Measurements from ENCODE around the gene SCAANT1.

The SCAANT1 gene

DNA sequence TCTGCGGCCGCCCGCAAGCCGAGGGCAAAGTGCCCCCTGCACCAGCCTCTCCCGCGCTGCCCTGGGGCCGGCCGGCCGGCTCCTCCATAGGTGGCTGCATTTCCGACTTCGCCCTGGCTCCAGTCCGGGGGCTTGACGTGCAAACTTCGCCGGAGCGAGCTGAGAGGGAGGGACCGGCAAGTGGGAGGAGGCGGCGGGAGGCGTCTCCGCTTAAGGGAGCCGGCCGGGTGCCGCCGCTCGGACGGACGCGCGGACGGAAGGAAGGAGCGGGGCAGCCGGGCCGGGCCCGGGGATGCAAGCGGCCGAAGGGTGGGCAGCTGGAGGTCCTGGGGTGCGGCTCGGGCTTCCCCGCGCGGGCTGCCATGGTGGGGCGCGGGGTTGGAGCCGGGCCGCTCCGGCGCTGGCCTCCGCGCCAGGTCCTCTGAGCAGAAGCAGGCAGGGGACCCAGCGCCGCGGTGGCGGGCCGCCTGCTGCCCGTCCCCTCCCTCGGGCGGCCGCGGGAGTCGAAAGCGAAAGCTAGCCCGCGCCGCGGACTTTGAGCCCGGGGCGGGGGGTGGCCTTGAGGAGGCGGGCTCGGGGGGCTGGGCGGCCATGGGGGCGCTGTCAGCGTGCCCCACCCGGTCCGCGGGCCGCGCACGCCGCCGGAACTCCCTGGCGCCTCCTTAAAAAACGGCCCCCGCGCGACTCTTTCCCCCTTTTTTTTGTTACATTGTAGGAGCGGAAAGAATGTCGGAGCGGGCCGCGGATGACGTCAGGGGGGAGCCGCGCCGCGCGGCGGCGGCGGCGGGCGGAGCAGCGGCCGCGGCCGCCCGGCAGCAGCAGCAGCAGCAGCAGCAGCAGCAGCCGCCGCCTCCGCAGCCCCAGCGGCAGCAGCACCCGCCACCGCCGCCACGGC is at the start of gene SCAANT1:
TSS of gene SCAANT1 (minus strand) at position 511 of the 895 bp plus-strand sequence.
- DNase-seq: peak; percentile 37

DNA sequence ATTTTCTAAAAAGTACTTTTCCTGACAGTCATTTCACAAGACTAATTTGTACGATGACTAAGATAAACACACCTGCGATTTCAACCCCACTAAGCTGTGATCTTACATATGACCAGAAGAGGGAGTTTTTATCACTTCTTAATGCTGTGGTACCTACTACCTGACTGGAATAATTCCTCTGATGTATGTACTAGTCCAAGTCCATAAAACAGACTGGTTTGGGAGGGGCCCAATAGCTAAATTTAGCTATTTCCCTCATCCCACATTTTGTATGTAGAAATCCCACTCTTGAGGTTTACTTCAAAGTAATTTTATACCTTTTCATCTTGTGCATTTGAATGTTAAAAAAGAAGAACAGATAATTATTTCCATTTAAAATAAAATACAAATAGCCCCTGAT is 49.7 kb upstream of the SCAANT1 start:
- DNase-seq: peak; percentile 16

DNA sequence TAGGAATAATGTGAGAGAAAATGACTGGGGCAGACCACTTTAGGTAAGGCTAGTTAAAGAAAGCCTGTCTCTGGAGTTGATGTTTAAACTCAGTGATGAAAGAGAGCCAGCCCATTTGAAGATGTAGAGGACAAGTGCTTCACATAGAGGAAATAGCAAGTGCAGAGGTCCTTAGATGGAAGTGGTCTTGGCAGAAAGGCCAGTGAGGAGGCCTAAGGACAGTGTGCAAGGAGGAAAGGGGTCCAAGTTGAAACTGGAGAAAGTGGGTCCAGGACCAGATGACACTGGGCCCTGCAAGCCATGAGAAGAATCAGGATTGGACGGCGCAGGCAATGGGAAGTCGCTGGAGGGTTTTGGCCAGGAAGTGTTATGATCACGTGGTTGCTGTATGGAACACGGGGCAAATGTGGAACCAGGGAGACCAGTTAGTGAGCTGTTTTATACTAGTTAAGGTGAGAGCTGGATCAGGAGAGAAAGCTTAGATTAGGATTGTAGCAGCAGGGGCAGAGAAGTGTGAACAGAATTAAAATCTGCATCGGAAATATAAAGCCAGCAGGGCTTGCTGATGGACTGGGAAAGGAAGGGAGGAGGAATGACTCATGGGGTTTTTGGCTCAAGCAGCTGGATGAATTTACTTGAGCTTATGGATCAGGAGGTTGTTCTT is 48.0 kb upstream of the SCAANT1 start:
- peak; percentile 54 for DNase-seq

DNA sequence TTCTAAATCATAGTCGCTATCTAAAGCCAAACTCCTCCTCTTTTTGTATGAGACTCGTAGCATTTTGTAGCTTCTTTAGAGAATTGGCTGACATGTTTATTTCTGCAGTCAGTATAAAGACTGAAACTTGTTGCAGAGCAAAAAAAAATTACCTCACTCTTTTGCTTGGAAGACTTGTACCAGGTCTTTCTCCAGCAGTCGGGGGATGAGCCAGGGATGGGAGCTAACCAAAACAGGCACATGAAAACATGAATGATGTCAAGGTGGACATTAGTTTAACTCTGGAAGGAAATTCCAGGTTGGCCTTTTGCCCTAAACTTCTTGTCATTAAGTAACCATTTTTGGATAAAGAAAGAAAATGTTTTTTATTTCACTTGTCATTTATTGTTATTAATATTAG is 47.0 kb upstream of the SCAANT1 start:
- DNase-seq: no peak

DNA sequence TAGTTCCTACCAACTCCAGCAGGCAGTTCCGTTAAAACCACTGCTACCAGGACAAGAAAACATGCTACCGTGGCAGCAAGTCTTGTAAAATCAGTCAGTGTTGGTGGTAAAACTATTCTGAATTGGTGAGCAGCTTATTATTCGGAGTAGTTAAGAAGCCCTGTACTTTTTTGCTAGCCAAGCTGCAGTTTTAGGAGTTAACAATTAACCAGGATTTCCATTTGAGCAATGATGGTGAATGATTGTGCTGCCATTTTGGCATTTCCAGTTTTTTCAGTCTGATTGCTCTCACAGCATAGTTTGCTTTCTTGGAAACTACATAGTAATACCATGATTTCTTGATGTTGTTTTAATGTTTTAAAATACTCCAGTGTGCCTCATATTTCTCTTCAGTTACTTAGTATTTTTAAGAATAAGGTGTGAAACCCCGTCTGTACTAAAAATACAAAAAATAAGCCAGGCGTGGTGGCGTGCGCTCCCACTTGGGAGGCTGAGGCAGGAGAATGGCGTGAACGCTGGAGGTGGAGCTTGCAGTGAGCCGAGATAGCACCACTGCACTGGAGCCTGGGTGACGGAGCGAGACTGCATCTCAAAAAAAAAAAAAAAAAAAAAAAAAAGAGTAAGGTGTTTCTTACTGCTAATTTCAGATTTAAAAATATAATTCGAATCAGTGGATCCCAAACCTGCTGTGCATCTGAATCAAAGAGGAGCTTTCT is 43.8 kb upstream of the SCAANT1 start:
- DNase-seq: no peak

DNA sequence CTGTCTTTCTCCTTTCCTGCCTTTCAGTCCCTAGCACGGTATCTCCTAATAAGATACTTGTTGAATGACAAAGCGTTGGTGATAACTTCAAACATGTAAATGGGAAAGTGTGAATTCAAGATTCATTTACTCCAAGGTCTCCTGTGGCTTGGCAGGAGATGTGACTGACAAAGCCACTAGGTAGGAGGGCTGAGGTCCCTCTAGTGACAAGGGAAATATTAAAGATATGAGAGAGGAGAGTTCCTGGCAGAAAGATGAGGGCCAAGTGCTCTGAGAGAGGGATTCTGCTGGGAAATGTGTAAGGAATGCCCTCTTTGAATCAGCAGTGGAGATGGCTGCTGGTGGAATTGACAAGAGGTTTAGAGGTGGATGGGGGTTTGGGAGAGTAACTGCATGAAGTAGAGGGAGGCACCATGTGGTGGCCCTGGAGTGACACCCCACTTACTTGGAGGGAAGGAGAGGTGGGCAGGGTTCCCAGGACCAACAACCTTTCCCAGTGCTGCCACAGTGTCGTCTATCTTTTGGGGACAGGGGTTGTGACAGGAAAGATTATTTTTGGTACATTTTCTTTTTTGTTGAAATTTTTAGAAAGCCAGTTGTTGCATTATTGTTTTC is 43.0 kb upstream of the SCAANT1 start:
- no peak for DNase-seq

DNA sequence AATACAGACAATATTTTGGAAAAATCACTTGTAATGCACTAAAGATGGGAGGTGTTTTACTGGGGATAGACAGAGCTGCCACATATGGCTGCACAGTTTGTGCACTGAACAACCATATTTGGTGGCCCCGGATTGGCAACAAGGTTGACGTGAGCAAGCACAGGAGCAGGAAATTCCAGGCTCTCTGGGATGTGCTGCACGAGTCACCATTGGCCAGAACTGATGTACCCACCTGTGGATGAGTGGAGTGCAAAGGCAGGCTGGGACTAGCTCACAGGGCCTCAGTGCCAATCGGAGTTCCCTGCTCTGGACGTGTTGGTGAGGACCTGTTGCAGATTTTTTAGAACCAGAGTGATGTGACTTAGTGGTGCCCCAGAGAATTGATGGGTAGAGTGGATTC is 42.0 kb upstream of the SCAANT1 start:
- no peak for DNase-seq

DNA sequence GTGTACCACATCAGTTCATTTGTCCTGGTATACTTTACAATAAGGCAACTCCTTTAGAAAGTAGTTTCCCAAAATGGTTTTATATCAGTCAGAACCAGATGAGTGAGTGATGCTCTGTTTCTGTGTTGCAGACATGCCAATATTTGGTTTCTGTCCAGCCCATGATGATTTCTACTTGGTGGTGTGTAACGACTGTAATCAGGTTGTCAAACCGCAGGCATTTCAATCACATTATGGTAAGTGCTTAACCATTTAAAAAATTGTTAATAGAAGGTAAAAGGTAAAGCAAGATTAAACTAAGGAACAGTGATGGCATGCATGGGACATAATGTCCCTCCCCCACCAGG is 40.0 kb upstream of the SCAANT1 start:
- DNase-seq: no peak

DNA sequence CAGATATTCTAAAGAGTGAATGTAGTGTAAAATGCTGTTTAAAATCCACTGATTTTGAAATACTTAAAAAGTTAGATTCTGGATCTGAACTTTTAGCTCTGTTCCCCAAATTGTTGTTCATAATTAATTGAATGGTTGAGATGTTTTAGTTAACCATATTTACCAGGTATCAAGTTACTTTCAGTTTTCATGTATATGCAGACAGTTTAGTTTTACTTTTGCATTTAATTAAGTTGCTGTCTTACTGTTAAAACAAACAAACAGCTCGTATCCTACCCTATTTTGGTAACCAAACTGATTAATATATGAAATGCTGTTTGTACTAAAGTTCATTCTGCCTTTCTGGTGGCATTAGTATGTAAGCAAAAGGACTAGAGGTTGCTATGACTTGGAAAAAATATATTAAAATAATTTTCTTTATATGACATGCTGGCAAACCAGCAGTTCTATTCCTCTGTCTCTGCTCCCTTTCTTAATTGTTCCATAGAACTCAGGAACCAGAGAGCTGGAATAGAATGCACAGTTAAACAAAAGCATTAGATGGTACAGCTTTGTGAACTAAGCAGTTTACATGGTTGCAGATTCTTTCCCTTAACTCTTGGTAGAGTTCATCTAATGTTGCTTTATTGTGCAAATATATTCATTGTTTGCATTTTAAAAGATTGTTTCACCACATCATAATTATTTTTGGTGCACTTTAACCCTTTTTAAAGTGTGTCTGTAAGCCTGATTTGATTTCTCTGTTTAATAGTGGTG is 39.5 kb upstream of the SCAANT1 start:
- DNase-seq: no peak

DNA sequence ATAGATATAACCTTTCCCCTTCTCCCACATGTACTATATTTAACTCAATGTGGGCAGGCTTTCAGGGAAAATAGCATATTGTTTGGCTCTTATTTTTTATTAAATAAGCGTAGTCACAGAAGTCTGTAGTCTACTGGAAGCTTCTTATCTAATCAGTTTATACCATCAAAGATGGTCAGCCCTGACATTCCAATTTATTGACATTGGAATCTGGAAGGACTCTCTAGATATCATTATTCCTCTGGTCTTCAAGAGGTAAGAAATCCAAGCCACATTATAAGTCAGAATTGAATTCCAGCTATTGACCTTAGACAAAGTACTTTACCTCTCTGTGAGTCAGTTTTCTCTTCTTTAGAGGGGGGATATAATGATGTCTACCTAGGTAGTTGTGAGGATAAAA is 38.5 kb upstream of the SCAANT1 start:
- DNase-seq: no peak

DNA sequence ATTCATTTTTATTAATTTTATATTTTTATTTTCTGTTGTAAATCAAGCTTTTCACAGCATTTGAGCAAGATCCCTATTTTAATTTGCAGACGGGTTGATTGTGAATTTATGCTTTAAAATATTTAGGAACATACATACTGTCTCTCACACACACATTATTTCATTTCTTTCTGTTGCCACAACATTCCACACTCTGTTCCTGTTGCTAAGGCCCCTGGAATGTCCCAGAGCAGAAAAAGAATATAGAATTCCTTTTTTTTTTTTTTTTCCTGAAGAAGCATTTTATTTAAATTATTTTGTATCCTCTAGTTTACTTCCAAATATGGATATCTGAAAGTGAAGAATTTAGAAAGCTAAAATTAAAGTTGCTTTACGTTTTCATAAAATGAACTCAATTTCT is 36.8 kb upstream of the SCAANT1 start:
- DNase-seq: no peak

DNA sequence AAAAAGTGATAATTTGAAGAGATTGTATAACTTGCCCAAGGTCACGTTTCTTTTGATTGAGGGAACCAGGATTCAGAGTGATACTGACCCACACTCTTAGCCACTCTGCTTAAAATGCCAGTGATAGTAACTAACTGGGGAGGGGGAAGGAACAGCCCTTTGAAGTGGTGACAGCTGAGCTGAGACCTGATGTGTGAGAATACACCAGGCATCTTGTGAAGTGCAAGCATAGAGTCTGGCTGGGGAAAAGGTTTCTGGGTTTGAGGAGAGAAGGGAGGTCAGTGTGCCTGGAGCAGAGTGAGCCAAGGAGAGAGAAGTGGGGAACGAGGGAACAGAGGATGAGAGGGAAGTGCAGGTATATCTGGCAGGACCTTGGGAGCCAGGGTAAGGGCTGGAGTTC is 35.4 kb upstream of the SCAANT1 start:
- DNase-seq: no peak

DNA sequence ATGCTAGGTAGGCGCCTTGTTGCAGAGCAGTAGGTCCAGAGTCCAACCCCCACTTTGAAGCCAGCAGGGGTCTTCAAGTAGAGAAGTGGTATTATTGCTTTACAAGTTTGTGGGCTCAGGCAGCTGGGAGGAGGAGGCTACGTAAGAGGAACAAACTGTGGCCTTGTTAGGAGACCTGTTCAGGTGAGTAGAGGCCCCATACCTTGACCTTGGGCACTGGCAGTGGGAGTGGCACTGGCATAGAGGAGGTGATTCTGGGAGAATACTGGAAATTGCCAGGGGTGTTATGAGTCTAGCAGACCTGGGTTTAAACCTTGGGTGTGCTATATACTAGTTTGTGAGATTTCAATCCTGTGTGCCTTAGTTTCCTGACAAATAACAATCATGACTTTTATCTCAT is 34.6 kb upstream of the SCAANT1 start:
- DNase-seq: no peak

DNA sequence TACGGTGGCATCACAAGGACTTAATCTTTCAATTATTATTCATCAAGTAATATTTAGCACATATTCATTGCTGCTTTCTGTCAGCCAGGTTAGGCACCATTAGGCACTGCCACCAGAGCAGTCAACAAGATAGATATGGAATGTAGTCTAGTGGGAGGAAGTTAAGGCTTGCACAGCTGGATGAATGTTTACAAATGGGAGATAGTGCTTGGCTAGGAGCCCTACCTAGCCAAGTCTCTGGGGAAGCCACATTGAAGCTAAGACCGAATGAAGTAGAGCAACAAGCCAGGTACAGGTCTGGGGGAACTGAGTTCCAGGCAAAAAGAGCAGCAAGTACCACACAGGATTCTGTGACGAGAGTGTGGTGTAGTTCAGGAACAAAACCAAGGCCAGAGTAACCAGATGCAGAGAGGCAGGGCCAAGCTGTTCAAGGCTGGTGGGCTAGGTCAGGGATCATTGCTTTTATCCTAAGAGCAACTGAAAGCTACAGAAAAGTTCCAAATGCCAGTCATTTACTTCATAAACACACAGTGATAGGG is 33.4 kb upstream of the SCAANT1 start:
- DNase-seq: no peak

DNA sequence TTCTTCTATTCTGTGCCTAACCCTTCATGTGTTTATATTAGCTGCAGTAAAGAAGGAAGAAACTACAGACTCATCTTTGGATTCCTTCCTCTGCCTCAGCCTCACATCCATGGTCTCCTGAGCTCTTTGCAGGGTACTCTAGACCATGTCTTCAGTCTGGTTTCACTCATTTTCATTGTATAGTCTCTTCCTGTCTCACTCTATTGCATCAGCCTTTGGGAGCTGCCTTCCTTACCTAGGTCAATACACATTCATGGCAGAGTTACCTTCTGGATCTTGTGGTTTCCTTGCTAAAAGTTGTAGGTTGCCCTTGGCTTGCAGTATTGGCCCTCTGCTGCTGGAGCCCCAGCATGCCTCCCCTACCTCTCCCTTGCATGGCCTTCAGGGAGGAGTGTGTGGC is 31.5 kb upstream of the SCAANT1 start:
- DNase-seq: no peak

DNA sequence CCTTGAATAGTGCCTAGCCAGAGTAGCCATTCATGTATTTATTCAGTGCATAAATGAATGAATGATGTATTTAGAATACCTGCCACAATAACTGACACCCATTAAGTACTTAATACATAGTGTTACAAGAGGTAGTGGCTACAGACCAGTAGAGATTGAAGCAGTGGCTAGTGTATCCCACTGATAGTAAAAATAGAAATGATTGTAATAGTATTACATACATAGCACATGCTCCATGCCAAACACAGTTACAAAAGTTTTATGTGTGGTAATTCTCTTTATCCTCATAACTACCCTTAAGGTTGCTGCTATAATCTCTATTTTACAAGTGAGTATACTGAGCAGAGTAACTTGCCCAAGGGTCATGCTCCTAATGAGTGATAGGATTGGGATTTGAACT is 30.3 kb upstream of the SCAANT1 start:
- no peak for DNase-seq

DNA sequence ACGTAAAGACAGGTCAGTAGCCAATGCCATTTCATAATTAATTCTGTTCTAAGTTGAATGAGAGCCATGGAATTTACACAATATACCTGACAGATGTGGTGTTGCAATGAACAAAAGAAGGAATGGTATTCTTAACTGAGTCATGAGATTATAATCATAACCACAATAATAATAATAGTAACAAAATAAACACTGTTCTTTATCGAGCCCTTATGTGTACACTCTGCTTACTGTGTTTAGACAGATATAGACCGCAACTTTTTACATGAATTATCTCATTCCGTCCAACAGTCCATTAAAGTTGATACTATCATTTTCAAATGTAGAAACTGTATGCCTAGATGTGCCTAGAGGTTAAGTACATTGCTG is 28.2 kb upstream of the SCAANT1 start:
- no peak for DNase-seq

DNA sequence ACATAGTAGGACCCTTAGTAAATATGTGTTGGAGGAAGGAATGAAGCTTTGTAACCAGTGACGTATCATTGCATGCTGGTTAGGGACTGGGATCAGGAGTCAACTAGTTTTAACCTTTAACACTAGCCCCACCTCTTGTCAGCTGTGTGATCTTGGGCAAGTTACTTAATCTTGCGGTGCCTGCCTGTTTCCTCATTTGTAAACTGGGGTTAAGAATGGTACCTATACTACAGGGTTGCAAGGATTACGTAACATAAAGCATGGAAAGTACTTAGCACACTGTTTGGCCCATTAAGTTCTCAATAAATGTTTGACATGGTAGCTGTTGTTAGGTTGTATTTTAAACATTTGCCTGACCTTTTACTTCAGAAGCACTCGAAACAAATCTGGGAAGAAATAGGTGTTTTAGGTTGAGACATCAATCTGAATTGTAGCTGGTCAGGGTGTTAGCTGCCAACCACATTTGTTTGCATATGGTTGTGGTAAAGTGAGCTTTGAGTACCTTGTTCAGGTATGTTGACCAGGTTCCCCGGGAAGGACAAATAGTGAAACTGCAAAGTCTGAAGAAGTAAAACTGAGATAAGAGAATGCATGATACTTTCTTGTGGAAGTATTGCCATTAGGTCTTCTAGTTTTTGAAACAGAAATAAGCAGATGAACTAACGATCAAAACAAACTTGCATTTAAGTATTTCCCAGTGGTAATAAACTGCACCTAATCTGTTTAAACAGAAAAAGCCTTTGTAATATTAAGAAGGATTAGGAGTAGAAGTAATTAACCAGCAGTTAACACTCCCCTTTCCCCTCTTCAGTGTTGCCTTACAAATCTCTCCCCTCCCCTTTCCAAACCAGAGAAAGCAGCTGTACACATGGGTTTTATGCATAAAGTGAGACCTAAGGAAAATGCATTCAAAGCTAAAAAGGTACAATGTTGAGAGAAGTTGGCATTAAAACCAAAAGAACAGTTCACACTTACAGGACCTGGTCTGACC is 25.8 kb upstream of the SCAANT1 start:
- no peak for DNase-seq

DNA sequence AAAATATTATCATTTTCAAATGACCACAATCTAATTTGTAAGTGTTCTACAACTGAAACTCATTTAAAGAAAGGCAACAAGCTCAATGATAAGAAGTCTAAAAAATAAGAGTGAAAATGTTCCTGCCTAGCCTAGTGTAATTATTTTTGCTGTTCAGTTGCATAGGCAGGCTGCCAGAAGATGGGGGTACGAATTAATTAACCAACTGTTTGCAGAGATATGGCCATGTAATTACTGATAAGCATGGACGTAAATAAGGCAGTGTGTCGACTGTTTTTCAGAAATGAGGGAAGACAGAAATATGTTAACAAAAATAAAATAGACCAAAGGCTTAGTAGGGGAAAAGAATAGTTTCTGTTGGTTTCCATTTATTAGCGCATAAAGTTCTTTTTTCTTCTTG is 24.7 kb upstream of the SCAANT1 start:
- DNase-seq: peak; percentile 59

DNA sequence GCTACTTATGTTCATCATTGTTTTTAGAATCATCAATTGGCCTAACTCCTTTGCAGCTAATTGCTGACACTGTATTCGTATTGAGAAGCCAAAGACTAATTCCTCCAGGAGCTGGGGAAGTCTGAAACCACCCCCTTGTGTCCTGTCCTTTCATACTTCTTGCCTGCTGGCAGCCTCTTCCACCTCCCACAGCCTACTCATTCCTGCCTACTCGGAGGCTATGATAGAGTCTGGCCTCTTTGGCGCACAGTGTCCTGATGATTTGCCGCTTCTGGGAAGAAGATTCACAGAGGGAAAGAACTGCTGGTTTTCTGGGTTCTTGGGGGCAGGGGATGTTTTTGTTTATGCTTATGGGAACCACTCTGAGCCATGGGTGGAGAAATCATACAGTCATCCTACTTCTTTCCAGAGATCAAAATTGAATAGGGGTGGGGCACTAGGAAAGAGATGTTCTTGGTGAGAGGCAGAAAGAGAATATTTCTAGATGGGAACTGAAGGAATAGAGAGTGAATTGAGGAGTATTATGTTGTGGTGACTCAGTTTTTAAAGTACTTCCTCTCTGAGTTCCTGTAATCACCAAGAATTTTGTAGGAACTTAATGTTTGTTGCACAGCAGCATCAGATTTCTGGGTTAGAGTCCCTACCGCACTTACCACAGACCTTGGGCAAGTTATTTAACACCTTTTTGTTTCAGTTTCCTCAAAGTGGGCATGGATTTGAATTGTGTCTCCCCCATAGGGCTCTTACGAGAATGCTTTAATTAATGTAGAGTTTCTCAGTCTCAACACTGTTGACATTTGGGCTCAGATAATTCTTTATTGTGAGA is 22.1 kb upstream of the SCAANT1 start:
- DNase-seq: no peak
